Measurements from ENCODE around the gene KAT2A.
A peak's percentile ranks its signal among the peaks of the same experiment; 100 is the strongest.
"Not testable (repeated sequence)": the region's sequence is repeated elsewhere in the genome, so short reads cannot be mapped to it uniquely, and the experiment has no call there.

KAT2A gene

GRCh38 chr17:42120770-42121769 lies at the start of gene KAT2A:
Gene KAT2A, minus strand, starts transcription at chr17:42121367. Its CDS starts 63 bp downstream, at chr17:42121304.
- DNase-seq (ENCODE audit: low read depth in 3 of 3, low spot score in 1 of 3) = peak; percentile 38 to 69 (median 54)

GRCh38 chr17:42169351-42169750 lies 48.2 kb upstream of the KAT2A start:
- DNase-seq (ENCODE audit: low read depth in 3 of 3, low spot score in 1 of 3) = no peak

GRCh38 chr17:42167807-42168206 lies 46.6 kb upstream of the KAT2A start:
- no peak for DNase-seq (ENCODE audit: low read depth in 3 of 3, low spot score in 1 of 3)

- no peak for DNase-seq (ENCODE audit: low read depth in 3 of 3, low spot score in 1 of 3)
These were observed 45.1 kb upstream of the KAT2A start for GRCh38 chr17:42166196-42166763.

GRCh38 chr17:42165751-42166150 lies 44.6 kb upstream of the KAT2A start:
- no peak for DNase-seq (ENCODE audit: low read depth in 3 of 3, low spot score in 1 of 3)

- no peak for DNase-seq (ENCODE audit: low read depth in 3 of 3, low spot score in 1 of 3)
These were observed 42.7 kb upstream of the KAT2A start for GRCh38 chr17:42163696-42164407.

- peak in 1 of 3 donors; percentile 33 for DNase-seq (ENCODE audit: low read depth in 3 of 3, low spot score in 1 of 3)
These were observed 41.9 kb upstream of the KAT2A start for GRCh38 chr17:42163113-42163512.

GRCh38 chr17:42160531-42160910 lies 39.4 kb upstream of the KAT2A start:
- no peak for DNase-seq (ENCODE audit: low read depth in 3 of 3, low spot score in 1 of 3)

GRCh38 chr17:42159796-42160530 lies 38.8 kb upstream of the KAT2A start:
- DNase-seq (ENCODE audit: low read depth in 3 of 3, low spot score in 1 of 3) = no peak

- no peak for DNase-seq (ENCODE audit: low read depth in 3 of 3, low spot score in 1 of 3)
These were observed 34.5 kb upstream of the KAT2A start for GRCh38 chr17:42155614-42156045.

GRCh38 chr17:42153919-42154742 lies 33.0 kb upstream of the KAT2A start:
- DNase-seq (ENCODE audit: low read depth in 3 of 3, low spot score in 1 of 3) = no peak

GRCh38 chr17:42146911-42147607 lies 25.9 kb upstream of the KAT2A start:
- DNase-seq (ENCODE audit: low read depth in 3 of 3, low spot score in 1 of 3) = no peak

GRCh38 chr17:42143138-42143537 lies 22.0 kb upstream of the KAT2A start:
- not testable (repeated sequence) for DNase-seq (ENCODE audit: low read depth in 3 of 3, low spot score in 1 of 3)

- no peak for DNase-seq (ENCODE audit: low read depth in 3 of 3, low spot score in 1 of 3)
These were observed 21.3 kb upstream of the KAT2A start for GRCh38 chr17:42142371-42142896.

- no peak for DNase-seq (ENCODE audit: low read depth in 3 of 3, low spot score in 1 of 3)
These were observed 20.2 kb upstream of the KAT2A start for GRCh38 chr17:42141382-42141781.

- not testable (repeated sequence) for DNase-seq (ENCODE audit: low read depth in 3 of 3, low spot score in 1 of 3)
These were observed 19.5 kb upstream of the KAT2A start for GRCh38 chr17:42140690-42141089.

- no peak for DNase-seq (ENCODE audit: low read depth in 3 of 3, low spot score in 1 of 3)
These were observed 17.8 kb upstream of the KAT2A start for GRCh38 chr17:42138749-42139492.

- no peak for DNase-seq (ENCODE audit: low read depth in 3 of 3, low spot score in 1 of 3)
These were observed 15.5 kb upstream of the KAT2A start for GRCh38 chr17:42136654-42137051.

Data from stimulated activated CD4-positive, alpha-beta T cell treated with anti-CD3 and anti-CD28 coated beads, TNF-alpha, amount 100 ng/mL, for 1 hour (primary cell).